Fibroblast of lung (primary cell): ENCODE measurements around the gene NEURL1B.

Source experiments
- EZH2 ChIP-seq: IDR thresholded peaks from 2 replicates; pipeline ENCODE4 v1.5.1; 2012; ENCODE audit warnings: low read length, control low read depth, mild to moderate bottlenecking; ENCODE audit errors: missing control alignments
- TF ChIP-seq, protein P1 (sequence below), 2 donors: IDR thresholded peaks in 1 of 2; conservative IDR thresholded peaks in 1 of 2; 1 replicate in 1 of 2; 2 replicates in 1 of 2; pipeline ENCODE4 v1.5.1; 2011 to 2012; ENCODE audit warnings: low read length in 2 of 2, control low read depth in 1 of 2, inconsistent platforms in 1 of 2, low read depth in 1 of 2, mild to moderate bottlenecking in 1 of 2

DNA sequence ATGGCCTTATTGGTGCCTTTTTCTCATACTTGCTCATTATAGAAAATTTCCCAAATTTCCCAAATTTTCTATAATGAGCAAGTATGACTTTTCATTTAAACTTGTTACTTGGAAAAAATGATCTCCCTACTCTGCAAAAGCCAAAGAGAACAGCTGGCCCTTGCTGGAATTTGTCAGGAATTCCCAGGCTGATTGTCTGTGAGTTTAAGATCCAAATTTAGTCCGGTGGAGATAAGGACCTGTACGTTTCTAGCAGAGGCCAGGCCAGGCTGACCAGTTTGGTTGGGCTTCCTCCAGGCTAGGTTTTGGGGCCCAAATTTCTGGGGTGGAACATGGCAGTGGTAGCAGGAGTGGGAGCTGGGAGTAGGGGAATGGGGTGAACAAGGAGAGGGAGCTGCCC, 51.9 kb downstream of the NEURL1B start:
- TF ChIP-seq, protein P1, sequence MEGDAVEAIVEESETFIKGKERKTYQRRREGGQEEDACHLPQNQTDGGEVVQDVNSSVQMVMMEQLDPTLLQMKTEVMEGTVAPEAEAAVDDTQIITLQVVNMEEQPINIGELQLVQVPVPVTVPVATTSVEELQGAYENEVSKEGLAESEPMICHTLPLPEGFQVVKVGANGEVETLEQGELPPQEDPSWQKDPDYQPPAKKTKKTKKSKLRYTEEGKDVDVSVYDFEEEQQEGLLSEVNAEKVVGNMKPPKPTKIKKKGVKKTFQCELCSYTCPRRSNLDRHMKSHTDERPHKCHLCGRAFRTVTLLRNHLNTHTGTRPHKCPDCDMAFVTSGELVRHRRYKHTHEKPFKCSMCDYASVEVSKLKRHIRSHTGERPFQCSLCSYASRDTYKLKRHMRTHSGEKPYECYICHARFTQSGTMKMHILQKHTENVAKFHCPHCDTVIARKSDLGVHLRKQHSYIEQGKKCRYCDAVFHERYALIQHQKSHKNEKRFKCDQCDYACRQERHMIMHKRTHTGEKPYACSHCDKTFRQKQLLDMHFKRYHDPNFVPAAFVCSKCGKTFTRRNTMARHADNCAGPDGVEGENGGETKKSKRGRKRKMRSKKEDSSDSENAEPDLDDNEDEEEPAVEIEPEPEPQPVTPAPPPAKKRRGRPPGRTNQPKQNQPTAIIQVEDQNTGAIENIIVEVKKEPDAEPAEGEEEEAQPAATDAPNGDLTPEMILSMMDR (conservative IDR thresholded peaks at IDR 0.05 in 1 of 2, IDR thresholded peaks at IDR 0.05 in 1 of 2; ENCODE audit: low read depth in 1 of 2, low read length in 2 of 2) = no peak
- TF ChIP-seq EZH2 = no peak
